ENCODE measurements around the gene PIK3R1.

Gene PIK3R1

GRCh38 chr5:68265822-68266395 is 50.4 kb downstream of the PIK3R1 start:
- H3K27ac ChIP-seq = peak overlapping the region; percentile 26
- no peak for DNase-seq (ENCODE audit: low read depth, low spot score)

DNA sequence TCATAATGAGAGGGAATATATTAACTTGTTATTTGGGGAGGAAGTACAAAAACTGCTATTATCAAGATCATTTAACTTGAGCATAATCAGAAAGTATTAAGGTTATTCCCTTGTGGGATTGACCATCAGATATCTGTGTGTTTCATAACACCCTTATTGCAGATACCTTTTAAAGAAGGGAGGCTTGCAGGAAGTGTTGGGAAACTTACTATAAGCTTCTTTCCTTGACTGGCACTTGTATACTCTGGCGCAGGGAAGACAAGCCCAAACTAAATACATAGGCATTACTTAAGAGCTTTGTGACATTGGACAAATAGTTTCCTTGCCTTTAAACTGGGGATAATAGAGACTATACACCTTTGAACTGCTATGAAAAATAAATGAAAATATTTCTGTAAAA is 50.9 kb downstream of the PIK3R1 start:
- H3K27ac ChIP-seq = peak overlapping the region; percentile 26
- no peak for DNase-seq (ENCODE audit: low read depth, low spot score)

DNA sequence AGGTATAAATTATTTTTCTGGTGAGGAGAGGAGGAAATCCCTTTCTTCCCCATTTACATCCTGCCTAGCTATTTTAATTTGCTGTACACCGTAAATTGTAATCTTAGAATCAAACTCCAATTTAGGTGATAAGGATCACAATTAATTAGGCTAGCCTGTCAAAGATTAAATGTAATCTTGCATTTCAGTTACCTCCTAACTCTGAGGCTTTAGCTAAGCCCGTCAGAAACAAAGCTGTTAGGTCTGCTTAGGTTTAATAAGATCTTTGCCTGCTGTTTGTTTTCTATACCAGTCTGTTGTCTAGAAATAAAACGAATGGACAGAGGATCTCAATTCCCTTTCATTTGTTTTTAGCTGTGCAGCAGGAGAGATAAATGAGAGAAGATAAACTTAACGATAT is 51.5 kb downstream of the PIK3R1 start:
- peak overlapping the region; percentile 26 for H3K27ac ChIP-seq
- no peak for DNase-seq (ENCODE audit: low read depth, low spot score)

- peak overlapping the region; percentile 6 for H3K27ac ChIP-seq
- DNase-seq (ENCODE audit: low read depth, low spot score) = no peak
Observed at GRCh38 chr5:68268101-68268851, 52.7 kb downstream of the PIK3R1 start.

DNA sequence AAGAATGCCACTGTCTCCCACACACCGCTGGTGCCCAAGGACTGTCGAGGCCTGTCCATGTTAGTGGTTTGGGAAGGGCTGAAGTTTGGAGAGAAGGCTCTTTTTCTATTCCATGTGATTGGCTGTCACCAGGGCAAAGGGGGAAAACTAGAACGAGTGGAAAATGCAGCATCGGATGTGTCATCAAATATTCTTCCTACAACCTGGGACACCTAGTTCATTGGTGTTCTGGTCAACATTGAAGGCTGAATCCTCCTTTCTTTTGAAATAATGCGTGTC is 53.2 kb downstream of the PIK3R1 start:
- peak overlapping the region; percentile 6 for H3K27ac ChIP-seq

GRCh38 chr5:68269820-68270219 is 54.3 kb downstream of the PIK3R1 start:
- no peak for DNase-seq (ENCODE audit: low read depth, low spot score)
- no peak overlapping the region for H3K27ac ChIP-seq

More for the DNA sequence above, 53.2 kb downstream of the PIK3R1 start:
- no peak for DNase-seq (ENCODE audit: low read depth, low spot score)

GRCh38 chr5:68270399-68270975 is 54.9 kb downstream of the PIK3R1 start:
- no peak for DNase-seq (ENCODE audit: low read depth, low spot score)
- H3K27ac ChIP-seq = no peak overlapping the region

DNA sequence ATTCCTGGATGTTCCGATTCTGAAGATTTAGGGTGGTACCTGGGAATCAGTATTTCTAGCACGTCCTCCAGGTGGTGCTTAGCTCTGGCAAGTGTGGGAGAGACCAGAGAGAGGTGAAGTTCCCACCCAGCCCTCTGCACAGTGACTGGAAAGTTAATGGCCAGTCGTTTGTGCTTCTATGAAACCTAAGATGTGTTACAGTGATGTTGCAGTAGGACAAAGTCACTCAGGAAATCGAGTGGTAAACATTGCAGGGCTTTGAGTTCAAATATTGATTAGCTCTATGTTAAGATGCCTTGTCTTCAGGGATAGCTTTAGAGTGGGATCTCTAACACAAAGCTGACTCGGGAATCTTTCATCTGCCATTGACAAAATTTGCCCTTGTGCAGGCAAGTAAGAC is 55.6 kb downstream of the PIK3R1 start:
- no peak overlapping the region for H3K27ac ChIP-seq
- DNase-seq (ENCODE audit: low read depth, low spot score) = no peak

- DNase-seq (ENCODE audit: low read depth, low spot score) = no peak
- H3K27ac ChIP-seq = no peak overlapping the region
Observed at GRCh38 chr5:68272289-68272688, 56.7 kb downstream of the PIK3R1 start.

- no peak for DNase-seq (ENCODE audit: low read depth, low spot score)
- H3K27ac ChIP-seq = peak overlapping the region; percentile 10
Observed at GRCh38 chr5:68273717-68274409, 58.3 kb downstream of the PIK3R1 start.

GRCh38 chr5:68274847-68275651 is 59.5 kb downstream of the PIK3R1 start:
- H3K27ac ChIP-seq = no peak overlapping the region
- DNase-seq (ENCODE audit: low read depth, low spot score) = no peak

DNA sequence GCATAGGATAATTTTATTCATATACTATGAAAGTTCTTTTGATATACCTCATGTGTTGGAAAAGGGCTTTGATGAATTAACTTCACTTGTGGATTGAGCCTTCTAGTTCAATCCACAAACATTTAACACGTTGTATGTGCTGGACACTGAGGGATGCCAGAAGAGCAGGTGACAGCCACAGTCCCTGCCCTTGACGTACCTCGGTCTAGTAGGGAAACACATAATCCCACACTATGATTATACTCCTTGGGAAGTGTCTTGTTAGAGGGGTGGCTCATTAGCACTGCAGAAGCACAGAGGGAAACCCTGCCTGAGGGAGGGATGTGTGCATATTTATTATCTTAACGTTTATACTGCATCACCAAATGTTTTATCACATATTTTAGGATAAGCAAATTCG is 61.2 kb downstream of the PIK3R1 start:
- H3K27ac ChIP-seq = peak overlapping the region; percentile 60
- no peak for DNase-seq (ENCODE audit: low read depth, low spot score)

- H3K27ac ChIP-seq = peak overlapping the region; percentile 60
- DNase-seq (ENCODE audit: low read depth, low spot score) = peak; percentile 71
Observed at GRCh38 chr5:68277431-68277830, 61.9 kb downstream of the PIK3R1 start.

GRCh38 chr5:68279984-68280383 is 64.4 kb downstream of the PIK3R1 start:
- no peak for DNase-seq (ENCODE audit: low read depth, low spot score)
- no peak overlapping the region for H3K27ac ChIP-seq

DNA sequence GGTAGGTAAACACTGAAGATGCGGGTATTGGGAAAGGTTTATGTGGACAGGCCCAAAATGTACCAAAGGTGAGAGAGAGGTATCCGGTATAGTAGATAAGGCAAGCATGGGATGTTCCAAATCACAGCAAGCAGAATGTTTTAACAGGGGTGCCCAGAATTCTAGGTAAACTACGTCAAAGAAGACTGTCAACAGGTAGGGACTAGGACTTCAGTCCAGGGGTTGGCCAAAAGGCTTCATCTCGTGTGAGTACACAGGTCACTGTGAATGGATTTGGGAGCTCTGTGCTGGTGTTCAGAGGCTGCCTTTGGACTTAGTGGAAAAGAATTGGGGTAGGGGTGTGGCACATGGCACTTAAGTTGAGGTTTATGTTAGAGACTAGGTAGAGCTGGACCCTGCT is 66.4 kb downstream of the PIK3R1 start:
- H3K27ac ChIP-seq = no peak overlapping the region
- DNase-seq (ENCODE audit: low read depth, low spot score) = no peak

- no peak for DNase-seq (ENCODE audit: low read depth, low spot score)
- no peak overlapping the region for H3K27ac ChIP-seq
Observed at GRCh38 chr5:68283766-68284165, 68.2 kb downstream of the PIK3R1 start.

GRCh38 chr5:68285075-68285840 is 69.7 kb downstream of the PIK3R1 start:
- no peak overlapping the region for H3K27ac ChIP-seq
- no peak for DNase-seq (ENCODE audit: low read depth, low spot score)

GRCh38 chr5:68285851-68286611 is 70.5 kb downstream of the PIK3R1 start:
- DNase-seq (ENCODE audit: low read depth, low spot score) = no peak

DNA sequence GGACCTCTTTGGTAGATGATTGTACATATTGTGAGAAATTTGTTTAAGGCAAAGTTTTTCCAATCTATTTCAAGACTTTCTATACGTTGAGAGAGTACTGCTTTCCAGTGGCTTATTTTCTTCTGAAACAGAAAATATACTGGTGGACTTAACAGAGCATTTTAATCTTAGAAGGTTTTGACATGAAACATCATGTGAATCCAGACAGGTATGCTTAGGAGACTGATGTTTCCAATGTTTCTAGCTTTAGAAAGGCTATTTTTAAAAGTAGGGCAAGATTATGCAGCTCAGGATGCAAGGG is 71.0 kb downstream of the PIK3R1 start:
- no peak for DNase-seq (ENCODE audit: low read depth, low spot score)
- H3K27ac ChIP-seq = no peak overlapping the region

More at GRCh38 chr5:68285851-68286611, 70.5 kb downstream of the PIK3R1 start:
- no peak overlapping the region for H3K27ac ChIP-seq
